GM19397 (cell line): ENCODE data around the gene CCDC141.

ENCODE experiments used
- ATAC-seq: cut with Tn5 transposase; IDR thresholded peaks from one replicate; pipeline ENCODE4 v1.9.1; 2021; ENCODE audit warnings: mild to moderate bottlenecking, moderate library complexity; ENCODE audit not compliant: unreplicated experiment

Gene CCDC141

DNA sequence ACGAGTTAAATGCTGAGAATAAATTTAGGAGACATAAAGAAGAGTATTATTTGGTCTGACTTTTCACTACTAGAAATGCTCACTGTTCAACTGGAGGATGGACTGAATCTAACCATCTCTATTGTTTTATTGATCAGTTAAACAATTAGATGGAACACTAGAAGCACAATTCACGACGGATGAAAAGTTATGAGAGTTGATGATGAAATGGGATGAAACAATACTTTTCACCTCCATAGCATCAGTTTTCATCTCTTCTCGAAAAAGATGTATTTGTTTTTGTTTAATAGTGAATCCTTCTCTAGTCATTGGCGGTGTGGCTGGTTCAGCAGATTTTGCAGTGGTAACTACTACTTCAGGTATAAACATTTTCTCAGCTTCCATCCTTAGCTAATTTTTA, 262.0 kb downstream of the CCDC141 start:
- no peak for ATAC-seq

DNA sequence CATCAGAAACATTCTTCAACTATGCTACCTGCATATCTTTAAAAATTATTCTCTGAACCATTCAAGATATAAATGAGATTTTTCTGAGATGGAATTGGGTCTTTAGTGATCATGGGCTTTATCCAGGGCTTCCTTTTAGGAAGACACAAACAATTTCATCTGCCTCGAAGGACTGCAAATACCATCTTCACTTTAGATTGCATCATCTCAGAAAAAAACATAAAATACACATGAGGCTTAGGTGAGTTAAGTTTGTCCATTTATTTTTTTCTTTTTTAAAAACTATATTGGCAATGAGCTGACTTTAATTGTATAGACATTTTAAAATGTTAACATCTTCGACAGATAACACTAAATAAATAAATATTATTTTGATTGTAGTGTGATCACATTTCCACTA, 262.8 kb downstream of the CCDC141 start:
- no peak for ATAC-seq

DNA sequence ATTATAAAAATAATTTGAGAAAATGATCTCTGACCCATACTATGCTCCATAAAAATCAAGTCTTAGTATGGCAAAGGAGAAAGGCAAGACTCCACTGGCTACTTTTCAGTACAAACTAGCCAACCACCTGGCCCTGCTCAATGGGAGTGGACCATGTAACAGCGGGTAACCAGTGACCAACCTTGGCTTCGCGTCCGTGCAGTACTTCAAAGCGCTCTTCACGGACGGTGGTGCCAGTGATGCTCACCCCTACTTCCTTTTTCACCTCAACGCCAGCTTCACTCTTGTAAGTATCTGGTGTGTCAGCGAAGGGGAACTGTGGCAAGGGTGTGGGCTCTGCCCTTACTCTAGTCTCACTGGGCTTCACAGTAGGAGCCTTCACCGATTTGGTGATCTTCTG, 266.0 kb downstream of the CCDC141 start:
- ATAC-seq = no peak

DNA sequence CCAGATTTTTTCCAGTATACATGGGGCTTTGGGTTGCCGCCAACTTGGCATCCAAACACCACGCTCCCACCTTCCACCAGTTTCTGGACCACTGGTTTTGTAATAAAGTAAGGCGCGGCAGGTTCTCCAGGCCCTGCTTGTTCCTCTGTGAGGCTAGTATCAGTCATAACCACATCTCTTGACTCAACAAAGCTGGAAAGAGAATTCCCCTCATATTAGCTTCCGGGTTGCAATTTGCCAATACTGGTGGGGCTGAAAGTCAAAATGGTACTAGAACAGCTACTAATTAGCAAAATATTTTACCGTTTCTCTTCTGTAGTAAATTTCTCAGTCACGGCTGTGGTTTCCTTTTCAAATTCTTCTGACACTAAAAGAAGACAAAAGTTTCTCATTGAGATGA, 267.7 kb downstream of the CCDC141 start:
- no peak for ATAC-seq
